Upper lobe of left lung (tissue), 6 donors: ENCODE data around the gene PPM1H. TPM values are rescaled to one million over a fixed set of nuclear protein-coding genes. Genes with fewer than 3 reads are reported as not detected.

Experiments used
- ATAC-seq, 2 donors: fragments of 200-7000 bp; cut with Tn5 transposase; one replicate each; pipeline ENCODE4 v1.9.1; 2022; ENCODE audit warnings: mild to moderate bottlenecking in 2 of 2, moderate library complexity in 2 of 2; ENCODE audit not compliant: low FRiP score in 2 of 2
- DNase-seq, 2 donors: peaks; one replicate each; pipeline ENCODE4 v3.0.0-alpha.2; 2019 to 2020
- H3K27ac ChIP-seq, 4 donors: fragments of 200-600 bp; sonication (generic); one replicate each; pipeline ENCODE4 v1.5.1; 2016 to 2019
- H3K27me3 ChIP-seq, 4 donors: fragments of 200-600 bp; sonication (generic); one replicate each; pipeline ENCODE4 v1.5.1; 2017 to 2019
- H3K36me3 ChIP-seq, 4 donors: fragments of 200-600 bp; sonication (generic); one replicate each; pipeline ENCODE4 v1.5.1; 2016 to 2019
- H3K4me1 ChIP-seq, 4 donors: fragments of 200-600 bp; sonication (generic); one replicate each; pipeline ENCODE4 v1.5.1; 2018 to 2019
- H3K4me3 ChIP-seq, 4 donors: fragments of 200-600 bp; sonication (generic); one replicate each; pipeline ENCODE4 v1.5.1; 2017 to 2019; ENCODE audit warnings: mild to moderate bottlenecking in 2 of 4, moderate library complexity in 1 of 4
- H3K9me3 ChIP-seq, 4 donors: fragments of 200-600 bp; sonication (generic); one replicate each; pipeline ENCODE4 v1.5.1; 2018 to 2019
- EP300 ChIP-seq, 4 donors: sonication (generic); formaldehyde crosslinking; IDR thresholded peaks; one replicate each; pipeline ENCODE4 v1.5.1; 2017; ENCODE audit warnings: antibody characterized with exemption in 4 of 4, control low read depth in 2 of 4
- POLR2A ChIP-seq, 4 donors: fragments of 450-650 bp; IDR thresholded peaks; one replicate each; pipeline ENCODE4 v1.5.1; 2016 to 2017; ENCODE audit warnings: antibody characterized with exemption in 4 of 4, mild to moderate bottlenecking in 2 of 4
- POLR2AphosphoS5 ChIP-seq, 2 donors: sonication (generic); formaldehyde crosslinking; IDR thresholded peaks; one replicate each; pipeline ENCODE4 v1.5.1; 2017; ENCODE audit warnings: antibody characterized with exemption in 2 of 2
- WGBS, 2 donors: methylation state at CpG; one replicate each; pipeline ENCODE4 v1.1.5; 2017 to 2018; 5-methylcytosine and 5-hydroxymethylcytosine counted together
- total RNA-seq, 6 donors: library from RNA; depleted of rRNA in 4 of 6; stranded (reverse); fragments of >200 nt in 4 of 6; gene quantifications; one replicate each; pipeline versions ENCODE4 v1.1.0 to v1.2.1, GENCODE V29; 2016 to 2021
- TF ChIP-seq, protein P1 (sequence below), 6 experiments: fragments of 450-650 bp in 4 of 6; fragments of 200-600 bp in 2 of 6; sonication (generic) in 2 of 6; IDR thresholded peaks; one replicate each; pipeline ENCODE4 v1.5.1; 2016 to 2019; ENCODE audit warnings: antibody characterized with exemption in 6 of 6
- donor health status: DM: no; HTN: no; CAD: no; lungs with moderate emphysema.
- donor health status: DM: no; HTN: yes; CAD: no; lungs with severe emphysema.

PPM1H gene
- total RNA-seq, 6 donors from 2014 or later = 4.2 to 14.2 (median 8.4) TPM

- no peaks in the 10 kb centered on the region for H3K9me3 ChIP-seq
- peaks cover 0 to 3% (median 0%) of the 10 kb centered on the region in 4 donors for H3K4me1 ChIP-seq
- ATAC-seq (no peak), DNase-seq (no peak)
- WGBS, 2 donors = 94 to 97% methylated on average over 1 of the region's 1 CpG
- no peaks in the 10 kb centered on the region for H3K27me3 ChIP-seq
- TF ChIP-seq POLR2AphosphoS5 (IDR thresholded peaks at IDR 0.05) = no peak
- TF ChIP-seq EP300 (IDR thresholded peaks at IDR 0.05) = no peak
- TF ChIP-seq, protein P1, sequence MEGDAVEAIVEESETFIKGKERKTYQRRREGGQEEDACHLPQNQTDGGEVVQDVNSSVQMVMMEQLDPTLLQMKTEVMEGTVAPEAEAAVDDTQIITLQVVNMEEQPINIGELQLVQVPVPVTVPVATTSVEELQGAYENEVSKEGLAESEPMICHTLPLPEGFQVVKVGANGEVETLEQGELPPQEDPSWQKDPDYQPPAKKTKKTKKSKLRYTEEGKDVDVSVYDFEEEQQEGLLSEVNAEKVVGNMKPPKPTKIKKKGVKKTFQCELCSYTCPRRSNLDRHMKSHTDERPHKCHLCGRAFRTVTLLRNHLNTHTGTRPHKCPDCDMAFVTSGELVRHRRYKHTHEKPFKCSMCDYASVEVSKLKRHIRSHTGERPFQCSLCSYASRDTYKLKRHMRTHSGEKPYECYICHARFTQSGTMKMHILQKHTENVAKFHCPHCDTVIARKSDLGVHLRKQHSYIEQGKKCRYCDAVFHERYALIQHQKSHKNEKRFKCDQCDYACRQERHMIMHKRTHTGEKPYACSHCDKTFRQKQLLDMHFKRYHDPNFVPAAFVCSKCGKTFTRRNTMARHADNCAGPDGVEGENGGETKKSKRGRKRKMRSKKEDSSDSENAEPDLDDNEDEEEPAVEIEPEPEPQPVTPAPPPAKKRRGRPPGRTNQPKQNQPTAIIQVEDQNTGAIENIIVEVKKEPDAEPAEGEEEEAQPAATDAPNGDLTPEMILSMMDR (IDR thresholded peaks at IDR 0.05) = no peak
- TF ChIP-seq POLR2A (IDR thresholded peaks at IDR 0.05) = no peak
- H3K27ac ChIP-seq = no peak overlapping the region
- H3K36me3 ChIP-seq = no peaks in the 10 kb centered on the region
- no peak overlapping the region for H3K4me3 ChIP-seq
These were observed 217.3 kb downstream of the PPM1H start for GRCh38 chr12:62717643-62718042.

DNA sequence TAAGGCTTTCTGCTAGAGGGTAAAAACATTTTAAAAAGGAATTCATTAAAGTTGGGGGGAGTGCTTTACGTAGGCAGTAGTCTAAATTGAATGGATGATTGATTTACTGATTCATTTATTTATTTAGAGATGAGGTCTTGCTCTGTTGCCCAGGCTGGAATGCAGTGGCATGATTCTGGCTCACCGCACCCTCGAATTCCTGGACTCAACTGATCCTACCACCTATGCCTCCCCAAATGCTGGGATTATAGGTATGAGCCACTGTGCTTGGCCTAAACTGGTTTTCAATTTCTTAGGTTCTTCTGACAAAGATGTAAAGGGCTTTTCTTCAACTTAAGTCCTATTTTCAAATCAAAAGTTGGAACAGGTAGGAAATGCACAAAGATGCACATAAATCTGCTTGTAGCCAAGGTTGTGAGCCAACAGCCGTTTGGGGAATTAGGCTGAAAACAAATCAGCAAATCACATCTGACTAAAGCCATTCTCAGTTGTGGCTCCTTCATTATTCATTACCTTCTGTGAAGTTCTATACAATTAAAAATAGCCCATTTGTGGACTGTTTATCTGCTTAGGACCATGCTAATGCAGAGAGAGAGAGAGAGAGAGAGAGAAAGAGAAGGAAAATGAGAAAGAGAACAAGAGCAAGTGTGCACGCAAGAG is 218.0 kb downstream of the PPM1H start:
- no peaks in the 10 kb centered on the region for H3K9me3 ChIP-seq
- H3K4me1 ChIP-seq = peaks cover 0 to 3% (median 0%) of the 10 kb centered on the region in 4 donors
- no peaks in the 10 kb centered on the region for H3K36me3 ChIP-seq
- no peak overlapping the region for H3K27ac ChIP-seq
- ATAC-seq = no peak
- H3K27me3 ChIP-seq = no peaks in the 10 kb centered on the region
- TF ChIP-seq POLR2A (IDR thresholded peaks at IDR 0.05) (no peak), POLR2AphosphoS5 (IDR thresholded peaks at IDR 0.05) (no peak), EP300 (IDR thresholded peaks at IDR 0.05) (no peak)
- TF ChIP-seq, protein P1 (IDR thresholded peaks at IDR 0.05) = no peak
- 88 to 92% methylated on average over 5 of the region's 5 CpGs for WGBS, 2 donors
- DNase-seq = no peak
- no peak overlapping the region for H3K4me3 ChIP-seq

- Histone ChIP-seq H3K27ac (no peak overlapping the region), H3K27me3 (no peaks in the 10 kb centered on the region), H3K9me3 (no peaks in the 10 kb centered on the region), H3K36me3 (no peaks in the 10 kb centered on the region), H3K4me1 (peaks cover 0 to 3% (median 0%) of the 10 kb centered on the region in 4 donors), H3K4me3 (no peak overlapping the region)
- ATAC-seq (no peak), DNase-seq (no peak)
- WGBS, 2 donors = 61 to 78% methylated on average over 3 of the region's 3 CpGs
- TF ChIP-seq, protein P1 (IDR thresholded peaks at IDR 0.05) = no peak
These were observed 218.9 kb downstream of the PPM1H start for GRCh38 chr12:62716037-62716436.

DNA sequence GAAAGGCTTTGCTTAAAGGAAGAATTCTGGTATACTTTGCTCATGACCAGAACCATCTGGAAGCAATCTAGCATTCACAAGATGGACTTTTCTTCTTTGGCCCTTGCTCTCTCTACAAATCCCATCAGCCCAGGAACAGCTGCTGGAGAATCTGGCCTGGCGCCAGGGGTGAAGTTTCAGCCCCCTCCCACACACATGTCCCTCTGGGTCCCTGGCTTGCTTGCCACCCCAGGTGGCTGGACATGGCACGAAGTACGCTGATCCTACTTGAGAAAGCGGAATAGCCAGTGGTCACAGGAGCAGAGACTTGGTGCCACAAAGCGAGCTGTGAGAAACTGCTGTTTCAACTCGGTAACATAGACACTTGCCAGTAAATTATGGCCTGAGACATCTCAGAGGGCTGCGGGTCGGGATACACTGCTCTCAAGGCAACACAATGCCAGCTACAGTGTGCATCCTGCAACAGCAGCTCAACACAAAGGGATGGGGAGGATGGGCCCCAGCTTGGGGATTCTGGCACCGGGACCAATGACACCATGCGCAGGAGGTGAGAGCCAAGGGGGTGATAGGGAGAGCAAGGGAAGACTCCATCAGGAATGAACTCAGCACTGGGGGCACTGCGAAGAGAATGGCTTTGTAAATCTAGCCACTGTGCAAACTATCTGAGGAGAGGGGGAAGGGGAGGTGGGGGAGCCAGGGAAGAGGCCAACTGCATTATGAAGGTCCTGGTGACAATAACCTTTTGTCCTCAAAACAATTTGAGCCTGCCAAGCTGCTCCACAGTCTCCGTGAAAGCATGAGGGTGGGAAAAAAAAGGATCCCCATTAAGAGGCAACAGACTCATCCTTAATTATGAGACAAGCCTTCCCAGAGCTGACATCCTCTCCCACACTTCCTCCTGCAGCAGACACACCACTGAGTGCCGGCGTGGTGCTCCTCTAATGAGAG is 219.9 kb downstream of the PPM1H start:
- Histone ChIP-seq H3K4me1 (no peaks in the 10 kb centered on the region), H3K36me3 (no peaks in the 10 kb centered on the region), H3K4me3 (no peak overlapping the region), H3K27me3 (no peaks in the 10 kb centered on the region), H3K27ac (no peak overlapping the region), H3K9me3 (no peaks in the 10 kb centered on the region)
- DNase-seq (no peak), ATAC-seq (peak in 1 of 2 donors; percentile 6)
- 70 to 80% methylated on average over 13 of the region's 14 CpGs for WGBS, 2 donors
- no peak for TF ChIP-seq POLR2A (IDR thresholded peaks at IDR 0.05)
- TF ChIP-seq, protein P1 (IDR thresholded peaks at IDR 0.05) = no peak
